K562 (cell line): ENCODE results near the gene EXOC6. TPM values are rescaled to one million over a fixed set of nuclear protein-coding genes. Genes with fewer than 3 reads are reported as not detected.

Experiments used
- ATAC-seq: fragments of 200-7000 bp; cut with Tn5 transposase; 3 replicates; pipeline ENCODE4 v1.9.1; 2020; ENCODE audit warnings: moderate library complexity
- BruUV-seq: library from RNA; stranded (reverse); fragments of 400-500 nt; replicated peaks from 2 replicates; lab custom pipeline; 2021; lab: Mats Ljungman, UMichigan
- CTCF ChIA-PET: fragments of 300-600 bp; formaldehyde crosslinking; extraction: SDS; loops from one replicate; lab custom pipeline; 2021; ENCODE audit warnings: low intra/inter-chr PET ratio; lab: Yijun Ruan, JAX
- POLR2A ChIA-PET: fragments of 300-600, 350-650 bp; sonication (Branson Sonifier 250); formaldehyde crosslinking; extraction: SDS; loops from one replicate; lab custom pipeline; 2021; ENCODE audit warnings: antibody characterized with exemption, inconsistent platforms; lab: Yijun Ruan, JAX
- DNase-seq, 4 experiments: peaks; one replicate each; pipeline versions ENCODE4 v3.0.0 to v3.0.0-alpha.2; 2011 to 2018; ENCODE audit warnings: low spot score in 3 of 4, mixed read lengths in 3 of 4; ENCODE audit errors: extremely low read depth in 1 of 4
- FAIRE-seq: peaks from 2 replicates; lab custom pipeline; 2011; peaks lifted over from hg19 to GRCh38; lab: Jason Lieb, UNC
- H2AFZ ChIP-seq: 2 replicates; pipeline ENCODE4 v1.6.0; 2011; ENCODE audit warnings: low read depth, low read length, control low read depth, inconsistent platforms
- H3K27ac ChIP-seq: fragments of 200-600 bp; 3 replicates; pipeline ENCODE4 v1.8.0; 2011; ENCODE audit warnings: low read depth, mild to moderate bottlenecking, control low read depth, inconsistent platforms, low read length, moderate library complexity, mixed read lengths; ENCODE audit errors: extremely low read depth
- H3K27me3 ChIP-seq, 2 experiments: fragments of 300-600 bp in 1 of 2; 2 replicates in 1 of 2; 3 replicates in 1 of 2; pipeline versions ENCODE4 v1.6.0 to v1.8.0; 2011; ENCODE audit warnings: inconsistent platforms in 2 of 2, low read length in 2 of 2, mild to moderate bottlenecking in 1 of 2, mixed read lengths in 1 of 2, moderate library complexity in 1 of 2; ENCODE audit not compliant: control insufficient read depth in 2 of 2, insufficient read depth in 2 of 2
- H3K36me3 ChIP-seq: fragments of 300-600 bp; 3 replicates; pipeline ENCODE4 v1.8.0; 2011; ENCODE audit warnings: mild to moderate bottlenecking, low read length, inconsistent platforms; ENCODE audit not compliant: control insufficient read depth, insufficient read depth
- H3K4me1 ChIP-seq, 2 experiments: fragments of 200-600 bp in 1 of 2; replicated peaks in 1 of 2; 2 replicates in 1 of 2; 3 replicates in 1 of 2; pipeline versions ENCODE4 v1.5.1 to v1.8.0; 2011; ENCODE audit warnings: inconsistent platforms in 2 of 2, low read length in 2 of 2, mild to moderate bottlenecking in 1 of 2, mixed read lengths in 1 of 2, moderate library complexity in 1 of 2; ENCODE audit not compliant: control insufficient read depth in 2 of 2, insufficient read depth in 2 of 2
- H3K4me2 ChIP-seq: 2 replicates; pipeline ENCODE4 v1.6.1; 2011; ENCODE audit warnings: low read length, control low read depth, inconsistent platforms, mixed read lengths; ENCODE audit not compliant: insufficient read depth
- H3K4me3 ChIP-seq: fragments of 200-600 bp; sonication (generic), shearing (Covaris generic); 2 replicates; pipeline ENCODE4 v1.5.1; 2016; ENCODE audit warnings: control low read depth, inconsistent platforms
- H3K79me2 ChIP-seq: fragments of 200-600 bp; 3 replicates; pipeline ENCODE4 v1.8.0; 2011; ENCODE audit warnings: low read length, inconsistent platforms; ENCODE audit not compliant: control insufficient read depth, insufficient read depth
- H3K9ac ChIP-seq, 2 experiments: 2 replicates each; pipeline versions ENCODE4 v1.6.0 to v1.6.1; 2011; ENCODE audit warnings: low read depth in 2 of 2, low read length in 2 of 2, control low read depth in 1 of 2, inconsistent platforms in 1 of 2, mild to moderate bottlenecking in 1 of 2, mixed read lengths in 1 of 2; ENCODE audit not compliant: insufficient read depth in 1 of 2
- H3K9me1 ChIP-seq: one replicate; pipeline ENCODE4 v1.6.0; 2011; ENCODE audit warnings: inconsistent platforms, mild to moderate bottlenecking, low read length, moderate library complexity; ENCODE audit not compliant: control insufficient read depth, insufficient read depth
- H3K9me3 ChIP-seq: replicated peaks from 2 replicates; pipeline ENCODE4 v1.5.1; 2011; ENCODE audit warnings: low read depth, low read length, inconsistent platforms; ENCODE audit not compliant: control insufficient read depth, insufficient read depth
- H4K20me1 ChIP-seq: replicated peaks from 2 replicates; pipeline ENCODE4 v1.6.1; 2011; ENCODE audit warnings: low read length, inconsistent platforms, mixed read lengths; ENCODE audit not compliant: control insufficient read depth, insufficient read depth
- CHD4 ChIP-seq: fragments of 200-600 bp; sonication (generic); IDR thresholded peaks from 3 replicates; pipeline ENCODE4 v1.6.1; 2012; ENCODE audit warnings: low read depth, mild to moderate bottlenecking, mixed read lengths, low read length, inconsistent platforms; ENCODE audit not compliant: insufficient read depth, insufficient replicate concordance, poor library complexity, severe bottlenecking
- DACH1 ChIP-seq: fragments of 450-650 bp; IDR thresholded peaks from 2 replicates; pipeline ENCODE4 v1.6.1; 2018; ENCODE audit not compliant: partially characterized antibody
- FUS ChIP-seq: fragments of 200-400 bp; formaldehyde crosslinking; optimal IDR thresholded peaks from 2 replicates; pipeline ENCODE3; 2017; ENCODE audit warnings: low read depth, low read length
- KLF6 ChIP-seq: fragments of 250-450 bp; sonication (Bioruptor Pico); IDR thresholded peaks from 2 replicates; pipeline ENCODE4 v1.4.0; 2020; ENCODE audit warnings: mild to moderate bottlenecking, moderate library complexity, borderline replicate concordance
- LCOR ChIP-seq: sonication (generic); formaldehyde crosslinking; IDR thresholded peaks from 2 replicates; pipeline ENCODE4 v1.8.0; 2022; ENCODE audit warnings: mild to moderate bottlenecking, missing genetic modification reagents
- RBFOX2 ChIP-seq: fragments of 200-400 bp; formaldehyde crosslinking; IDR thresholded peaks from 2 replicates; pipeline ENCODE4 v1.6.1; 2017; ENCODE audit warnings: low read depth, mild to moderate bottlenecking, low read length, moderate library complexity
- RBM25 ChIP-seq: fragments of 200-400 bp; formaldehyde crosslinking; IDR thresholded peaks from 2 replicates; pipeline ENCODE4 v1.6.1; 2018; ENCODE audit warnings: low read length, low read depth, moderate library complexity; ENCODE audit not compliant: severe bottlenecking
- SIRT6 ChIP-seq: IDR thresholded peaks from one replicate; pipeline ENCODE4 v1.6.1; 2012; ENCODE audit warnings: low read depth, mild to moderate bottlenecking, control low read depth, inconsistent platforms, low read length, moderate library complexity
- TAL1 ChIP-seq: fragments of 450-650 bp; IDR thresholded peaks from 2 replicates; pipeline ENCODE4 v1.6.1; 2016; ENCODE audit warnings: mild to moderate bottlenecking
- ZEB2 ChIP-seq: fragments of 450-650 bp; IDR thresholded peaks from 2 replicates; pipeline ENCODE4 v1.6.1; 2016
- WGBS: fragments of 100-300 bp; shearing (Covaris generic); methylation state at CpG from one replicate; pipeline ENCODE4 v1.1.6; 2016; ENCODE audit warnings: low coverage, mixed read lengths; ENCODE audit not compliant: insufficient coverage; ENCODE audit errors: missing lambda C conversion rate; 5-methylcytosine and 5-hydroxymethylcytosine counted together
- in situ Hi-C: fragments of 300-500 bp; cut with MboI; formaldehyde crosslinking; loops from 4 replicates; pipeline ENCODE4 v1.15.0; 2018; ENCODE audit warnings: inconsistent platforms, mixed read lengths
- intact Hi-C: fragments of 100-400 bp; cut with micrococcal nuclease; formaldehyde crosslinking; loops from 2 replicates; pipeline ENCODE4 v1.14.2; 2022
- polyA plus RNA-seq, 8 experiments: library from polyadenylated mRNA; depleted of rRNA in 4 of 8; stranded (reverse) in 5 of 8; unstranded in 3 of 8; fragments of >200 nt; fragmentation: Nextera tagmentation in 2 of 8; fragmentation: Illumina TruSeq in 1 of 8; extraction: Ambion mirVana in 2 of 8; extraction: Trizol in 1 of 8; gene quantifications; 2 replicates each; pipeline versions ENCODE4 v1.2.1 to v1.2.3, GENCODE V29; 2011 to 2014; ENCODE audit warnings: inconsistent platforms in 1 of 8, missing spikeins in 1 of 8
- total RNA-seq, 7 experiments: library from RNA; depleted of rRNA in 6 of 7; stranded (reverse); fragments of >200 nt in 6 of 7; fragmentation: Illumina TruSeq in 2 of 7; extraction: Trizol in 2 of 7; gene quantifications; 2 replicates each; pipeline versions ENCODE4 v1.2.1 to v1.2.3, GENCODE V29; 2011 to 2021; ENCODE audit warnings: low replicate concordance in 1 of 7
- TF ChIP-seq, protein P1 (sequence below): IDR thresholded peaks from 2 replicates; pipeline ENCODE4 v1.6.1; 2012; ENCODE audit warnings: low read depth, low read length, improper control_type of control experiment, borderline replicate concordance
- TF ChIP-seq, protein P2 (sequence below): sonication (generic); formaldehyde crosslinking; IDR thresholded peaks from 2 replicates; pipeline ENCODE4 v1.9.0; 2022; ENCODE audit warnings: mild to moderate bottlenecking, missing genetic modification reagents
- TF ChIP-seq, protein P3 (sequence below): fragments of 250-450 bp; sonication (Bioruptor Pico); IDR thresholded peaks from 2 replicates; pipeline ENCODE4 v1.4.0; 2020; ENCODE audit warnings: mild to moderate bottlenecking, moderate library complexity
- TF ChIP-seq, protein P4 (sequence below): fragments of 250-450 bp; sonication (Bioruptor Pico); IDR thresholded peaks from 2 replicates; pipeline ENCODE4 v1.5.0; 2021

The EXOC6 gene
- total and polyA plus RNA-seq, 9 of the 15 experiments (the other 6 are each of a cell fraction or from before 2014, with no cell fraction given): 13.9 to 42.8 (median 24.9) TPM

DNA sequence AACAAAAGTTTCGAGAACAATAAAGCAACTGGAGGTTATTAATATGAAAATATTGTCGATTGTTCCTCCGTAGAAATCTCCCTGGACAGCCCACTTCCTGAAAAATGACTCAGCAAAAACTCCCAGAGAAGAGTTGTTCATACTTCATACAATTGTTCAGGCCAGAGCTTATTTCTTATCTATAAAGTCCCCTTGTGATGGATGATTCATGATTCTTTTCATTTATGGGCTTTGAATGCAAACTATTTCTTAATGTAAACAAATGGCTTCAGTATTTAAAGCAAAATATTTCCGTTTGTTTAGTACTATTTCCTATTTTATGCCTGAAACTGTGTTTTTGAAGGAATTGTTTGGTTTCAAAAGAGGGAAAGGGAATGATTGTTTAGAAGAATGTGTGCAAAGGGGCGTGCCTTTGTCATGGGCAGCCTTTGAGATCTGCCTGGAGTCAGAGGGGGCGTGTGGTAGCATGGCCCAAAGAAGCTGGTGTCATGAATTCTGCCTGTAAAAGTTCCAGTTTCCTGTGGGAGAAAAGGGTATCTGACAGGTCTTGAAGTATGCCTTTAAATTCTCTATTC is 26.2 kb upstream of the EXOC6 start:
- in situ Hi-C loops: loop anchor here (5.0 kb wide), 1 partner anchor 65 kb away; no protein-coding TSS in a partner anchor
- peak overlapping the region; percentile 40 for H3K4me2 ChIP-seq
- H3K79me2 ChIP-seq: no peaks in the 10 kb centered on the region
- FAIRE-seq (peak; percentile 80), DNase-seq (peak; percentile 68 to 75 (median 70)), ATAC-seq (peak; percentile 86)
- intact Hi-C loops: no loop called here
- peaks cover 11% of the 10 kb centered on the region for H3K9me3 ChIP-seq
- H3K9ac ChIP-seq: peak overlapping the region in 1 of 2 experiments; percentile 55; a peak in 2 of 4 replicates
- no TSS peak for BruUV-seq
- H3K27me3 ChIP-seq: no peaks in the 10 kb centered on the region
- H3K4me1 ChIP-seq: peaks cover 0 to 9% of the 10 kb centered on the region in 2 experiments; a peak in 3 of 5 replicates
- ChIA-PET POLR2A (interaction anchor here (0.8 to 2.8 kb wide), 4 partner anchors 11 to 202 kb away, joined by 3 to 7 read pairs (median 4); partner anchors contain the start of gene HHEX), CTCF (interaction anchor here (0.6 kb wide), 1 partner anchor 13 kb away, joined by 3 read pairs; no protein-coding TSS in a partner anchor)
- no peak overlapping the region for H3K4me3 ChIP-seq
- no peaks in the 10 kb centered on the region for H4K20me1 ChIP-seq
- no peaks in the 10 kb centered on the region for H3K9me1 ChIP-seq
- peak overlapping the region; percentile 84 for H2AFZ ChIP-seq
- WGBS: 7% methylated on average over 6 of the region's 6 CpGs
- no peaks in the 10 kb centered on the region for H3K36me3 ChIP-seq
- H3K27ac ChIP-seq: peak overlapping the region; percentile 89
- TF ChIP-seq FUS (no peak), CHD4 (no peak), ZEB2 (0 out of 2 replicates have a peak, but pooled peaks have one; percentile 34), SIRT6 (no peak), RBM25 (no peak), RBFOX2 (no peak), KLF6 (CRISPR knock-in tag) (no peak), TAL1 (no peak; the same call in 1 of the 2 replicates), LCOR (CRISPR knock-in tag) (no peak), DACH1 (no peak)
- TF ChIP-seq, protein P1, sequence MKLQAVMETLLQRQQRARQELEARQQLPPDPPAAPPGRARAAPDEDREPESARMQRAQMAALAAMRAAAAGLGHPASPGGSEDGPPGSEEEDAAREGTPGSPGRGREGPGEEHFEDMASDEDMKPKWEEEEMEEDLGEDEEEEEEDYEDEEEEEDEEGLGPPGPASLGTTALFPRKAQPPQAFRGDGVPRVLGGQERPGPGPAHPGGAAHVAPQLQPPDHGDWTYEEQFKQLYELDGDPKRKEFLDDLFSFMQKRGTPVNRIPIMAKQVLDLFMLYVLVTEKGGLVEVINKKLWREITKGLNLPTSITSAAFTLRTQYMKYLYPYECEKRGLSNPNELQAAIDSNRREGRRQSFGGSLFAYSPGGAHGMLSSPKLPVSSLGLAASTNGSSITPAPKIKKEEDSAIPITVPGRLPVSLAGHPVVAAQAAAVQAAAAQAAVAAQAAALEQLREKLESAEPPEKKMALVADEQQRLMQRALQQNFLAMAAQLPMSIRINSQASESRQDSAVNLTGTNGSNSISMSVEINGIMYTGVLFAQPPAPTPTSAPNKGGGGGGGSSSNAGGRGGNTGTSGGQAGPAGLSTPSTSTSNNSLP: peak; percentile 71; the same call in 1 of the 2 replicates
- TF ChIP-seq, protein P2, sequence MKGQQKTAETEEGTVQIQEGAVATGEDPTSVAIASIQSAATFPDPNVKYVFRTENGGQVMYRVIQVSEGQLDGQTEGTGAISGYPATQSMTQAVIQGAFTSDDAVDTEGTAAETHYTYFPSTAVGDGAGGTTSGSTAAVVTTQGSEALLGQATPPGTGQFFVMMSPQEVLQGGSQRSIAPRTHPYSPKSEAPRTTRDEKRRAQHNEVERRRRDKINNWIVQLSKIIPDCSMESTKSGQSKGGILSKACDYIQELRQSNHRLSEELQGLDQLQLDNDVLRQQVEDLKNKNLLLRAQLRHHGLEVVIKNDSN: no peak
- TF ChIP-seq, protein P3, sequence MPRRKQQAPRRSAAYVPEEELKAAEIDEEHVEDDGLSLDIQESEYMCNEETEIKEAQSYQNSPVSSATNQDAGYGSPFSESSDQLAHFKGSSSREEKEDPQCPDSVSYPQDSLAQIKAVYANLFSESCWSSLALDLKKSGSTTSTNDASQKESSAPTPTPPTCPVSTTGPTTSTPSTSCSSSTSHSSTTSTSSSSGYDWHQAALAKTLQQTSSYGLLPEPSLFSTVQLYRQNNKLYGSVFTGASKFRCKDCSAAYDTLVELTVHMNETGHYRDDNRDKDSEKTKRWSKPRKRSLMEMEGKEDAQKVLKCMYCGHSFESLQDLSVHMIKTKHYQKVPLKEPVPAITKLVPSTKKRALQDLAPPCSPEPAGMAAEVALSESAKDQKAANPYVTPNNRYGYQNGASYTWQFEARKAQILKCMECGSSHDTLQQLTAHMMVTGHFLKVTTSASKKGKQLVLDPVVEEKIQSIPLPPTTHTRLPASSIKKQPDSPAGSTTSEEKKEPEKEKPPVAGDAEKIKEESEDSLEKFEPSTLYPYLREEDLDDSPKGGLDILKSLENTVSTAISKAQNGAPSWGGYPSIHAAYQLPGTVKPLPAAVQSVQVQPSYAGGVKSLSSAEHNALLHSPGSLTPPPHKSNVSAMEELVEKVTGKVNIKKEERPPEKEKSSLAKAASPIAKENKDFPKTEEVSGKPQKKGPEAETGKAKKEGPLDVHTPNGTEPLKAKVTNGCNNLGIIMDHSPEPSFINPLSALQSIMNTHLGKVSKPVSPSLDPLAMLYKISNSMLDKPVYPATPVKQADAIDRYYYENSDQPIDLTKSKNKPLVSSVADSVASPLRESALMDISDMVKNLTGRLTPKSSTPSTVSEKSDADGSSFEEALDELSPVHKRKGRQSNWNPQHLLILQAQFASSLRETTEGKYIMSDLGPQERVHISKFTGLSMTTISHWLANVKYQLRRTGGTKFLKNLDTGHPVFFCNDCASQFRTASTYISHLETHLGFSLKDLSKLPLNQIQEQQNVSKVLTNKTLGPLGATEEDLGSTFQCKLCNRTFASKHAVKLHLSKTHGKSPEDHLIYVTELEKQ (CRISPR knock-in tag): no peak
- TF ChIP-seq, protein P4, sequence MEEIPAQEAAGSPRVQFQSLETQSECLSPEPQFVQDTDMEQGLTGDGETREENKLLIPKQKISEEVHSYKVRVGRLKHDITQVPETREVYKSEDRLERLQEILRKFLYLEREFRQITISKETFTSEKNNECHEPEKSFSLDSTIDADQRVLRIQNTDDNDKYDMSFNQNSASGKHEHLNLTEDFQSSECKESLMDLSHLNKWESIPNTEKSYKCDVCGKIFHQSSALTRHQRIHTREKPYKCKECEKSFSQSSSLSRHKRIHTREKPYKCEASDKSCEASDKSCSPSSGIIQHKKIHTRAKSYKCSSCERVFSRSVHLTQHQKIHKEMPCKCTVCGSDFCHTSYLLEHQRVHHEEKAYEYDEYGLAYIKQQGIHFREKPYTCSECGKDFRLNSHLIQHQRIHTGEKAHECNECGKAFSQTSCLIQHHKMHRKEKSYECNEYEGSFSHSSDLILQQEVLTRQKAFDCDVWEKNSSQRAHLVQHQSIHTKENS (CRISPR knock-in tag): no peak
